Activated CD4-positive, alpha-beta T cell treated with anti-CD3 and anti-CD28 coated beads, Interleukin-2, amount 10 ng/mL, durations not matched to agents 7 days and 5 days (primary cell): ENCODE results near the gene OR2A12. TPM values are rescaled to one million over a fixed set of nuclear protein-coding genes. Genes with fewer than 3 reads are reported as not detected.
"Not testable (repeated sequence)": the region's sequence is repeated elsewhere in the genome, so short reads cannot be mapped to it uniquely, and the experiment has no call there.

Experiments used
- CTCF ChIA-PET: fragments of 350-600 bp; sonication (Branson Sonifier 250); formaldehyde crosslinking; loops from one replicate; lab custom pipeline; 2021; ENCODE audit warnings: antibody characterized with exemption; lab: Charles Lee
- POLR2A ChIA-PET: fragments of 350-600 bp; sonication (Branson Sonifier 250); formaldehyde crosslinking; loops from one replicate; lab custom pipeline; 2021; ENCODE audit warnings: antibody characterized with exemption; lab: Charles Lee
- DNase-seq: peaks from one replicate; pipeline ENCODE4 v3.0.0-alpha.2; 2020
- H3K27ac Mint-ChIP-seq: one replicate; pipeline ENCODE4 v1.8.0; 2021; ENCODE audit warnings: mild to moderate bottlenecking, moderate library complexity, mixed read lengths
- H3K27me3 Mint-ChIP-seq: one replicate; pipeline ENCODE4 v1.8.0; 2021; ENCODE audit warnings: mixed read lengths
- H3K36me3 Mint-ChIP-seq: one replicate; pipeline ENCODE4 v1.8.0; 2021; ENCODE audit warnings: low read depth, mixed read lengths
- H3K4me1 Mint-ChIP-seq: one replicate; pipeline ENCODE4 v1.8.0; 2021; ENCODE audit warnings: mixed read lengths
- H3K4me3 Mint-ChIP-seq: one replicate; pipeline ENCODE4 v1.8.0; 2021; ENCODE audit warnings: mild to moderate bottlenecking, moderate library complexity, mixed read lengths
- H3K9me3 Mint-ChIP-seq: one replicate; pipeline ENCODE4 v1.8.0; 2021; ENCODE audit warnings: mixed read lengths
- total RNA-seq, 2 experiments: library from RNA; stranded (reverse); gene quantifications; one replicate each; pipeline ENCODE4 v1.2.3, GENCODE V29; 2021

OR2A12 gene, protein sequence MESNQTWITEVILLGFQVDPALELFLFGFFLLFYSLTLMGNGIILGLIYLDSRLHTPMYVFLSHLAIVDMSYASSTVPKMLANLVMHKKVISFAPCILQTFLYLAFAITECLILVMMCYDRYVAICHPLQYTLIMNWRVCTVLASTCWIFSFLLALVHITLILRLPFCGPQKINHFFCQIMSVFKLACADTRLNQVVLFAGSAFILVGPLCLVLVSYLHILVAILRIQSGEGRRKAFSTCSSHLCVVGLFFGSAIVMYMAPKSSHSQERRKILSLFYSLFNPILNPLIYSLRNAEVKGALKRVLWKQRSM
- not detected for total RNA-seq

DNA sequence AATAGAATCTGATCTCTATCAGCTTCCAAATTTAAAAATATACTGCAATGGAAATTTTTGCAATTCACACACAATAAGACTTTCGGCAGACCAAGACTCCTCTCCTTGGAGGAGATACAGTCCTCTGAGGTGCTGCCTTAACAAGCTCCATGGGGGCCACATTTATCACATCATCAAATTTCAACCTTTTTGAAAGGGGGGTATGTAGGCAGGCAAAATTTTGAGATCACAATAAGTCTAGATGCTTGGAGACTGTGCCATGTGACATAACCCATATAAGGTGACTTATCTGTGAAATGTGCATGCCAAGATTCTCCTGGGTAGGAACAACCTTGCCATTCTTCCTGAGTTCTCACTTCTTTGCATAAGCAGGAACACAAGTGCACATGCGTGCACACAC lies at the start of gene OR2A12:
Gene OR2A12 (plus strand): TSS at position 301 of the 400 bp plus-strand sequence. CDS start 8,830 bp downstream, outside the sequence.
- POLR2A ChIA-PET: no interaction called here
- no peaks in the 10 kb centered on the region for H3K36me3 Mint-ChIP-seq
- no peak for DNase-seq
- H3K27me3 Mint-ChIP-seq: no peaks in the 10 kb centered on the region
- CTCF ChIA-PET: no interaction called here
- no peak within 1 kb of the TSS for H3K4me3 Mint-ChIP-seq
- H3K9me3 Mint-ChIP-seq: no peaks in the 10 kb centered on the region
- no peaks in the 10 kb centered on the region for H3K4me1 Mint-ChIP-seq
- no peak within 1 kb of the TSS for H3K27ac Mint-ChIP-seq

DNA sequence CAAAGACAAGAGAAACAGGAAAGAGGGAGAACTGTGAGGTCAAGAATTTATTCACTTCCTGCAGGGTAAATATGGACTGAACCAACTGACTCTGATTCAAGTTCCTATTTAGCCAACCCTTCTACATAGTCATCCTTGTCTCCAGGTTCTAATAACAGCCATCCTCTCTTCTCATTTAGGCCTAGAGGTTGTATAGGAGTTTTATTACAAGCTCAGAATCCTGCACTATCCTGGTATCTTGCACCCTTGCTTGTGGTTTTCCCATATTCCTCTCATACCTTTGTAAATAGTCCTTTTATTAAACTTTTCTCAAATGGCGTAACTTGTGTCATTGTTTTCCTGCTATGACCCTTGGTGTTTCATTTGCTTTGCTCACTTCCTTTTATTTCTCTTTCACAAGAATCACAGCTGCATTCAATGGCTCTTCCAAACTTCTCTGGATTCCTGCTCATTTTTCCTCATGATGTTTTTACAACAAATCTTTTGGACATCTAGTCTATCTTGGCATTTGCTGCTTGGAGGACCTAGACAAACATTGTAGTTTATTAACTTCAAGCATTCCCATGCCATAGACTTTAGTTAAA lies 49.7 kb upstream of the OR2A12 start:
- no peaks in the 10 kb centered on the region for H3K36me3 Mint-ChIP-seq
- no peaks in the 10 kb centered on the region for H3K4me1 Mint-ChIP-seq
- DNase-seq: no peak
- no peak overlapping the region for H3K27ac Mint-ChIP-seq
- no peak overlapping the region for H3K4me3 Mint-ChIP-seq
- peaks cover 14% of the 10 kb centered on the region for H3K27me3 Mint-ChIP-seq
- POLR2A ChIA-PET: no interaction called here
- CTCF ChIA-PET: no interaction called here
- no peaks in the 10 kb centered on the region for H3K9me3 Mint-ChIP-seq

DNA sequence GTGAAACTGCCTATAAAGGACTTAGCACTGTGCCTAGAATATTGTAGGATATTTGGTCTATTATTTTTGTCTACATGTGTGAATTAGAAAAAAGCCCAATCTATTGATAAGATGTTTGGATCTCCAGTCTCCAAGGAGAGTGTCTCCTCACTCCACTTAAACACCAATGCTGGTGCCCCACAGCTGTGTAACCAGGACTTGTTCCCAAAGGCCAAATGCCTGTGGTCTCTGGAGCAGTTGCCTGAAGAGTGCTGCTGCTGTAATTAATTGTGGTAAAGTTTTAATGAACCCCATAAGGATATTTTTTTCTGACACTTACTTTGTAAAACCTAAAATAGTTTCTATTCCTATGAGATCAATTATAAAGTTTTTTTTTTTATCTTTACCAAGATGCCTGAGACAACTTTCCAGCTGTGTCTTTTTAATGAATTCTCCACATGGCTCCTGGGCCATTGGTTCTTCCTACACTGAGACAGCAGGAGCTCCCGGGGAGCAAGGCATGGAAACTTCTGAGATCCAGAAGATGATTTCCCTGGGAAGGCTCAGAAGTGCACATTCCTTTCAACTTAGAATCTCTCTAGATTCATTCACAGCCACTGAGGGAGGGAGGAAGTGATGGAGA lies 48.6 kb upstream of the OR2A12 start:
- H3K27me3 Mint-ChIP-seq: peaks cover 10% of the 10 kb centered on the region
- no peaks in the 10 kb centered on the region for H3K9me3 Mint-ChIP-seq
- ChIA-PET POLR2A (no interaction called here), CTCF (no interaction called here)
- no peak overlapping the region for H3K4me3 Mint-ChIP-seq
- H3K36me3 Mint-ChIP-seq: no peaks in the 10 kb centered on the region
- H3K27ac Mint-ChIP-seq: no peak overlapping the region
- no peak for DNase-seq
- H3K4me1 Mint-ChIP-seq: no peaks in the 10 kb centered on the region

DNA sequence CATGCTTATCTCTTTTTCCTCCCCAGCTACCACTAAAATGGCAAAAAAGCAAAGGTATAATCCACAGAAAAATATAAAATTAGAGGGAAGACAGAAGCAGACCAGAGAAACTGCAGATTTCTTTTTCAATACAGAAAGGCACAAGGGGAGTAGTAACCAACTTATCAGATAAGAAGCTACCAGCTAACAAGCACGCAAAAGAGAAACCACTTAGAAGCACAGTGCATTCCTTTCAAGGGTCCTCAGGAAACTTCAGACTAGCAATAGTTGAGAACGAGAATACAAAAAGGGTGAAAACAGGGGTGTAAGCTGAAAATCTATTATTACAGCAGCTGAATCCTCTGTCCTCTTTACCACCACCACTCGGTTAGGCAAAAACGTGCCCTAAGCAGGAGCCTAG lies 47.2 kb upstream of the OR2A12 start:
- H3K36me3 Mint-ChIP-seq: no peaks in the 10 kb centered on the region
- H3K9me3 Mint-ChIP-seq: no peaks in the 10 kb centered on the region
- no peak for DNase-seq
- ChIA-PET POLR2A (no interaction called here), CTCF (no interaction called here)
- H3K27me3 Mint-ChIP-seq: peaks cover 6% of the 10 kb centered on the region
- H3K4me3 Mint-ChIP-seq: no peak overlapping the region
- no peaks in the 10 kb centered on the region for H3K4me1 Mint-ChIP-seq
- H3K27ac Mint-ChIP-seq: no peak overlapping the region

DNA sequence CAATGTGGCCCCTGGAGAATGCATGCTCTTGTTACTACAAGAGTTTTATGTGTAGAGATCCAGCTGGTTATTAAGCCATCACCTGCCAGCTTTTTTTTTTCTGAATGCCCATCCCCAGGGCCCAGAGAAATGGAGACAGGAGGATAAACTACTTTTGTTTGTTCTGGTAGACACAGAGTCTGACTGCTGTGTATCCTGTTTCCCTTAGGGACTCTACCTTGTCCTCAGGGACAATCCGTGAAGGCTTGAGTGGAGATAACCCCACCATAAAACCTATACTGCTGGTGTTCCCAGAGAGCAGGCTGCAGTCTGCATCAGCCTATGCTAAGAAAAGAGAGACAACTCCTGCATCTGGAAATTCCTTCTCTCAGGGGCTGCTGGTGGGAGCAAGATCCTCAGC lies 37.4 kb upstream of the OR2A12 start, which contains the start of gene OR2A5:
Gene OR2A5 (plus strand): TSS at position 301 of the 400 bp plus-strand sequence. CDS start 1,454 bp downstream, outside the sequence.
- H3K27ac Mint-ChIP-seq: no peak within 1 kb of the TSS
- no peak within 1 kb of the TSS for H3K4me3 Mint-ChIP-seq
- no peaks in the 10 kb centered on the region for H3K36me3 Mint-ChIP-seq
- no peak for DNase-seq
- no peaks in the 10 kb centered on the region for H3K9me3 Mint-ChIP-seq
- H3K27me3 Mint-ChIP-seq: peaks cover 7% of the 10 kb centered on the region
- CTCF ChIA-PET: no interaction called here
- H3K4me1 Mint-ChIP-seq: no peaks in the 10 kb centered on the region
- POLR2A ChIA-PET: no interaction called here

DNA sequence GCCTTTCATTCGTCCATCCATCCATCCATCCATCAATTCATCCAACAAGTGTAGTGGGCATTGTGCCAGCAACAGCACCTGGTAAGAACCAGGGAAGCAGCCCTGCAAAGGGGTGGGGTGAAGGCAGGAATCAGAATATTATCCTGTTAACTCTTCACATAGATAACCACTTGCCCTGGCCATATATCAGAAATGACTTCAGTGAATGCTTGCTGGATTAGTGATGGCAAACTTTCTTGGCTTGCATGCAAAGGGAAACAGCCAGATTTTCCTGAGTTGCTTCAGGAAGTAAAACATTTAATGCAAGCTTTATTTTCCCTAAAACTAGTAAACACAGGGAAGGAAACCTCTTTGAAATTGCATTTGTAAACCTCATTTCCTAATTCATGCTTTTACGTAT lies 36.6 kb upstream of the OR2A12 start:
- ChIA-PET CTCF (no interaction called here), POLR2A (no interaction called here)
- DNase-seq: no peak
- H3K4me3 Mint-ChIP-seq: no peak overlapping the region
- H3K4me1 Mint-ChIP-seq: no peaks in the 10 kb centered on the region
- H3K27ac Mint-ChIP-seq: no peak overlapping the region
- no peaks in the 10 kb centered on the region for H3K9me3 Mint-ChIP-seq
- peaks cover 11% of the 10 kb centered on the region for H3K27me3 Mint-ChIP-seq
- H3K36me3 Mint-ChIP-seq: no peaks in the 10 kb centered on the region

DNA sequence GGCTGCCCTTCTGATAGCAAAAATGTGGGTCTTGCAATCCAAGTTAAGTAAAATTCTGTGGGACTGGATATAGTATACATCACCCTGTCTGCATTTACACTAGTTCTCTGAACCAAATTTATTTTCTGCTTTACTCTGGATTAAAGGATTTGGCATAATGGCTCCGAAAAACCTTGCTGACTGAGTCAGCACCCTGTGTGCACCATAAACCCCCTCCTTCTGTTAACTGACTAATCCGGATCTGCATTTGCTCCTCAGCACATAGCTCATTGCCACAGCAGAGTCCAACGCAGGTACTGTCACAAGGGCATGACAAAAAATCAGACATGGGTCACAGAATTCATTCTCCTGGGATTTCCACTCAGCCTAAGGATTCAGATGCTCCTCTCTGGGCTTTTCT lies 36.0 kb upstream of the OR2A12 start:
- H3K4me1 Mint-ChIP-seq: no peaks in the 10 kb centered on the region
- H3K36me3 Mint-ChIP-seq: no peaks in the 10 kb centered on the region
- ChIA-PET CTCF (no interaction called here), POLR2A (no interaction called here)
- no peak overlapping the region for H3K27ac Mint-ChIP-seq
- no peak overlapping the region for H3K4me3 Mint-ChIP-seq
- H3K27me3 Mint-ChIP-seq: peaks cover 11% of the 10 kb centered on the region
- H3K9me3 Mint-ChIP-seq: no peaks in the 10 kb centered on the region
- DNase-seq: no peak

DNA sequence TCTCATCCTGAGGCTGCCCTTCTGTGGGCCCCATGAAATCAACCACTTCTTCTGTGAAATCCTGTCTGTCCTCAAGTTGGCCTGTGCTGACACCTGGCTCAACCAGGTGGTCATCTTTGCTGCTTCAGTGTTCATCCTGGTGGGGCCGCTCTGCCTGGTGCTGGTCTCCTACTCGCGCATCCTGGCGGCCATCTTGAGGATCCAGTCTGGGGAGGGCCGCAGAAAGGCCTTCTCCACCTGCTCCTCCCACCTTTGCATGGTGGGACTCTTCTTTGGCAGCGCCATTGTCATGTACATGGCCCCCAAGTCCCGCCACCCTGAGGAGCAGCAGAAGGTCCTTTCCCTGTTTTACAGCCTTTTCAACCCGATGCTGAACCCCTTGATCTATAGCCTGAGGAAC lies 35.2 kb upstream of the OR2A12 start:
- POLR2A ChIA-PET, H3K27ac Mint-ChIP-seq, H3K4me3 Mint-ChIP-seq, CTCF ChIA-PET, H3K4me1 Mint-ChIP-seq, H3K9me3 Mint-ChIP-seq, DNase-seq, H3K36me3 Mint-ChIP-seq: not testable (repeated sequence)
- H3K27me3 Mint-ChIP-seq: peaks cover 13% of the 10 kb centered on the region

DNA sequence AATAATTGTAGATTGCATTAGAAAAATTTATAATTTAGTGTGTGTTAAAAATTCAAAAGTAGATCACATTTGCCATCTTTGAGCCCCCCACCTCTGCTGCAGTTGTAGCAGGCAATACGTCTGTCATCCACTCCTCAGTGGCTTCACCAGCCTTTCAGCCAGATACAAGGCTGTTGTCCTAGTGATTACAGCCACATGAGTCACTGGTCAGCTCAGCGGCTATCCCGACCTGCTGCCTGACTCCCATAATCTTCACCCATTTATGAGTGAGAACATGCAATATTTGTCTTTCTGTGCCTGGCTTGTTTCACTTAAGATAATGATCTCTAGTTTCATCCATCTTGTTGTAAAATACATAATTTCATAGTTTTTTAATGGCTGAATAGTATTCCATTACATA lies 28.1 kb upstream of the OR2A12 start:
- H3K36me3 Mint-ChIP-seq: no peaks in the 10 kb centered on the region
- no peaks in the 10 kb centered on the region for H3K4me1 Mint-ChIP-seq
- peaks cover 9% of the 10 kb centered on the region for H3K27me3 Mint-ChIP-seq
- H3K4me3 Mint-ChIP-seq: no peak overlapping the region
- ChIA-PET POLR2A (no interaction called here), CTCF (no interaction called here)
- no peaks in the 10 kb centered on the region for H3K9me3 Mint-ChIP-seq
- DNase-seq: no peak
- no peak overlapping the region for H3K27ac Mint-ChIP-seq

DNA sequence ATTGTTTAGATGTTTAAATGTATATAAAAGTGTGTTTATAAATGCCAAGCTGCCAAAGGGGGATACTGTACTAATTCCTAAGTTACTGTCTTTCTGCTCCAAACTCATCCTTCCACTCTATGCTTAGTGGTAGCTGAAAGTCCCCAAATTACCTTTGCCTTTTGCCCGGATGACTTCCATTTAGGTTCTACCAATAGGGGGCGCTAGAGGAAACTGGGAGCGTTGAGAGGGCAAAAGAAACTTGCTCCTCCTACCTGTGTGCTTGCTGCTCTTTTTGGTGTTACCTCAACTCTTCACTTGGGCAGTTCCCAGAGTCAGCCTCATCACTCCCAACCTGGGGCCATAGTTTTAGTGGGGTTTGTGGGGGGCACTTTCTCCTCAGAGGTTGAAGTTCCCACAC lies 22.4 kb upstream of the OR2A12 start:
- DNase-seq: no peak
- Mint-ChIP-seq H3K36me3 (no peaks in the 10 kb centered on the region), H3K9me3 (no peaks in the 10 kb centered on the region), H3K4me1 (no peaks in the 10 kb centered on the region), H3K4me3 (no peak overlapping the region), H3K27ac (no peak overlapping the region), H3K27me3 (peaks cover 23% of the 10 kb centered on the region)
- POLR2A ChIA-PET: no interaction called here
- CTCF ChIA-PET: interaction anchor here (1.4 kb wide), 1 partner anchor 64 kb away, joined by 3 read pairs; no protein-coding TSS in a partner anchor

DNA sequence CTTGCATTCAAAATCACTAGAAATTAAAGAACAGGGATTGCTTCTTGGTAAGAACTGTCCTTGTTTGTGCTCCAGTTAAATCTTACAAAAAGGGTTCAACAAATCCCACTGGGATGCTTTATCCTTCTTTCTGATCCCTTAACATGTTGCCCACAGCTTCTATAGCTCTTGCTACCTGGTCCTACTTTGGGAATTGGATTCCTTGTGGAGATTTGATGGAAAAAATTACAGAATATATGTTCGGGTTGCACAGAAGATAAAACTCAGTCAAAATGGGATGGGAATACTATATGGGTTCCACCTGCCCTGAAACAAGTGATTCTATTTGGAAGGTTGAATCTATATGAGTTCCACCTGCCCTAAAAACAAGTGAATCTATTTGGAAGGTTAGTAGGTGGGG lies 16.6 kb upstream of the OR2A12 start, which contains the start of gene OR2A25:
Gene OR2A25 (plus strand): TSS at position 301 of the 400 bp plus-strand sequence. CDS start 4,409 bp downstream, outside the sequence.
- ChIA-PET CTCF (no interaction called here), POLR2A (no interaction called here)
- Mint-ChIP-seq H3K9me3 (no peaks in the 10 kb centered on the region), H3K36me3 (no peaks in the 10 kb centered on the region), H3K27ac (no peak within 1 kb of the TSS), H3K4me1 (no peaks in the 10 kb centered on the region), H3K27me3 (peaks cover 27% of the 10 kb centered on the region), H3K4me3 (no peak within 1 kb of the TSS)
- DNase-seq: no peak

DNA sequence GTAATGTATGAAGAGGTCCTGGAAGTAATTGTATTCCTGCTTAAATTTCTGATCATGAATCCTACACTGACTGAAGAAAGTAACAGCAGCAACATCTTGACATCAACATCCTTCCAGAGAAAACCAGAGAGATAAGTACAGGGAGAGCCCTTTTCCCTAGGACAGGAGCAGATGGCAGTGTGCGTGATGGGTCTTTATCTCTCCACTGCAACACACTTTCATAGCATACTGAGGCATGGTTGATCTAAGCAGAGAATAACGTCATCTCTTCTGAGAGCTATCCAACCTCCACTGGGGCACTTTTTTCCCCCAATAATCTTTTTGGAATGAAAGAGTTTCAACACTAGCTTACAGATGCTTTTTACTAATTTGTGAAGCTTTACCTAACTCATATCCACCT lies 16.1 kb upstream of the OR2A12 start:
- Mint-ChIP-seq H3K27me3 (peaks cover 25% of the 10 kb centered on the region), H3K4me1 (no peaks in the 10 kb centered on the region), H3K4me3 (no peak overlapping the region), H3K27ac (no peak overlapping the region), H3K9me3 (no peaks in the 10 kb centered on the region), H3K36me3 (no peaks in the 10 kb centered on the region)
- no peak for DNase-seq
- CTCF ChIA-PET: no interaction called here
- POLR2A ChIA-PET: no interaction called here

DNA sequence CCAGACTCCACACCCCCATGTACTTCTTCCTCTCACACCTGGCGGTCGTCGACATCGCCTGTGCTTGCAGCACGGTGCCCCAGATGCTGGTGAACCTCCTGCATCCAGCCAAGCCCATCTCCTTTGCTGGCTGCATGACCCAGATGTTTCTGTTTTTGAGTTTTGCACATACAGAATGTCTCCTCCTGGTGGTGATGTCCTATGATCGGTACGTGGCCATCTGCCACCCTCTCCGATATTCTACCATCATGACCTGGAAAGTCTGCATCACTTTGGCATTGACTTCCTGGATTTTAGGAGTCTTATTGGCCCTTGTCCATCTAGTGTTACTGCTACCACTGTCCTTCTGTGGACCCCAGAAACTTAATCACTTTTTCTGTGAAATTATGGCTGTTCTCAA lies 11.7 kb upstream of the OR2A12 start:
- Mint-ChIP-seq H3K4me1 (no peaks in the 10 kb centered on the region), H3K9me3 (no peaks in the 10 kb centered on the region), H3K36me3 (no peaks in the 10 kb centered on the region), H3K27me3 (peaks cover 3% of the 10 kb centered on the region), H3K27ac (no peak overlapping the region), H3K4me3 (no peak overlapping the region)
- ChIA-PET POLR2A (no interaction called here), CTCF (no interaction called here)
- no peak for DNase-seq
